Measurements from ENCODE around the gene ABCC8.

- TF ChIP-seq E2F4 (CRISPR knock-in tag; IDR thresholded peaks at IDR 0.05; ENCODE audit: low read depth) (no peak), ZNF766 (CRISPR knock-in tag; conservative IDR thresholded peaks at IDR 0.05) (no peak)
Observed at GRCh38 chr11:17516551-17517150, 40.0 kb upstream of the ABCC8 start.
